K562 (cell line): ENCODE data around the gene IL1RL2. TPM values are rescaled to one million over a fixed set of nuclear protein-coding genes. Genes with fewer than 3 reads are reported as not detected.

Experiments
- ATAC-seq: fragments of 200-7000 bp; cut with Tn5 transposase; 3 replicates; pipeline ENCODE4 v1.9.1; 2020; ENCODE audit warnings: moderate library complexity
- BruUV-seq: library from RNA; stranded (reverse); fragments of 400-500 nt; replicated peaks from 2 replicates; lab custom pipeline; 2021; lab: Mats Ljungman, UMichigan
- CTCF ChIA-PET: fragments of 300-600 bp; formaldehyde crosslinking; extraction: SDS; loops from one replicate; lab custom pipeline; 2021; ENCODE audit warnings: low intra/inter-chr PET ratio; lab: Yijun Ruan, JAX
- POLR2A ChIA-PET: fragments of 300-600, 350-650 bp; sonication (Branson Sonifier 250); formaldehyde crosslinking; extraction: SDS; loops from one replicate; lab custom pipeline; 2021; ENCODE audit warnings: antibody characterized with exemption, inconsistent platforms; lab: Yijun Ruan, JAX
- DNase-seq, 4 experiments: peaks; one replicate each; pipeline versions ENCODE4 v3.0.0 to v3.0.0-alpha.2; 2011 to 2018; ENCODE audit warnings: low spot score in 3 of 4, mixed read lengths in 3 of 4; ENCODE audit errors: extremely low read depth in 1 of 4
- FAIRE-seq: peaks from 2 replicates; lab custom pipeline; 2011; peaks lifted over from hg19 to GRCh38; lab: Jason Lieb, UNC
- H2AFZ ChIP-seq: 2 replicates; pipeline ENCODE4 v1.6.0; 2011; ENCODE audit warnings: low read depth, low read length, control low read depth, inconsistent platforms
- H3K27ac ChIP-seq: fragments of 200-600 bp; 3 replicates; pipeline ENCODE4 v1.8.0; 2011; ENCODE audit warnings: low read depth, mild to moderate bottlenecking, control low read depth, inconsistent platforms, low read length, moderate library complexity, mixed read lengths; ENCODE audit errors: extremely low read depth
- H3K27me3 ChIP-seq, 2 experiments: fragments of 300-600 bp in 1 of 2; 2 replicates in 1 of 2; 3 replicates in 1 of 2; pipeline versions ENCODE4 v1.6.0 to v1.8.0; 2011; ENCODE audit warnings: inconsistent platforms in 2 of 2, low read length in 2 of 2, mild to moderate bottlenecking in 1 of 2, mixed read lengths in 1 of 2, moderate library complexity in 1 of 2; ENCODE audit not compliant: control insufficient read depth in 2 of 2, insufficient read depth in 2 of 2
- H3K36me3 ChIP-seq: fragments of 300-600 bp; 3 replicates; pipeline ENCODE4 v1.8.0; 2011; ENCODE audit warnings: mild to moderate bottlenecking, low read length, inconsistent platforms; ENCODE audit not compliant: control insufficient read depth, insufficient read depth
- H3K4me1 ChIP-seq, 2 experiments: fragments of 200-600 bp in 1 of 2; replicated peaks in 1 of 2; 2 replicates in 1 of 2; 3 replicates in 1 of 2; pipeline versions ENCODE4 v1.5.1 to v1.8.0; 2011; ENCODE audit warnings: inconsistent platforms in 2 of 2, low read length in 2 of 2, mild to moderate bottlenecking in 1 of 2, mixed read lengths in 1 of 2, moderate library complexity in 1 of 2; ENCODE audit not compliant: control insufficient read depth in 2 of 2, insufficient read depth in 2 of 2
- H3K4me2 ChIP-seq: 2 replicates; pipeline ENCODE4 v1.6.1; 2011; ENCODE audit warnings: low read length, control low read depth, inconsistent platforms, mixed read lengths; ENCODE audit not compliant: insufficient read depth
- H3K4me3 ChIP-seq: fragments of 200-600 bp; sonication (generic), shearing (Covaris generic); 2 replicates; pipeline ENCODE4 v1.5.1; 2016; ENCODE audit warnings: control low read depth, inconsistent platforms
- H3K79me2 ChIP-seq: fragments of 200-600 bp; 3 replicates; pipeline ENCODE4 v1.8.0; 2011; ENCODE audit warnings: low read length, inconsistent platforms; ENCODE audit not compliant: control insufficient read depth, insufficient read depth
- H3K9ac ChIP-seq, 2 experiments: 2 replicates each; pipeline versions ENCODE4 v1.6.0 to v1.6.1; 2011; ENCODE audit warnings: low read depth in 2 of 2, low read length in 2 of 2, control low read depth in 1 of 2, inconsistent platforms in 1 of 2, mild to moderate bottlenecking in 1 of 2, mixed read lengths in 1 of 2; ENCODE audit not compliant: insufficient read depth in 1 of 2
- H3K9me1 ChIP-seq: one replicate; pipeline ENCODE4 v1.6.0; 2011; ENCODE audit warnings: inconsistent platforms, mild to moderate bottlenecking, low read length, moderate library complexity; ENCODE audit not compliant: control insufficient read depth, insufficient read depth
- H3K9me3 ChIP-seq: replicated peaks from 2 replicates; pipeline ENCODE4 v1.5.1; 2011; ENCODE audit warnings: low read depth, low read length, inconsistent platforms; ENCODE audit not compliant: control insufficient read depth, insufficient read depth
- H4K20me1 ChIP-seq: replicated peaks from 2 replicates; pipeline ENCODE4 v1.6.1; 2011; ENCODE audit warnings: low read length, inconsistent platforms, mixed read lengths; ENCODE audit not compliant: control insufficient read depth, insufficient read depth
- BCL6 ChIP-seq: fragments of 250-450 bp; sonication (Bioruptor Pico); IDR thresholded peaks from 2 replicates; pipeline ENCODE4 v1.4.0; 2020
- CGGBP1 ChIP-seq: fragments of 250-450 bp; sonication (Bioruptor Pico); IDR thresholded peaks from 2 replicates; pipeline ENCODE4 v1.9.0; 2021; ENCODE audit warnings: mild to moderate bottlenecking
- ERF ChIP-seq: fragments of 450-650 bp; formaldehyde crosslinking; IDR thresholded peaks from 2 replicates; pipeline ENCODE4 v1.4.0; 2020; ENCODE audit warnings: mild to moderate bottlenecking, mixed read lengths
- GABPA ChIP-seq: fragments of 200-800 bp; sonication (Bioruptor generic); conservative IDR thresholded peaks from 2 replicates; pipeline ENCODE4 v1.6.1; 2016; ENCODE audit warnings: low read depth, missing genetic modification characterization, missing compliant biosample characterization
- GMEB1 ChIP-seq: fragments of 250-450 bp; sonication (Bioruptor Pico); IDR thresholded peaks from 2 replicates; pipeline ENCODE4 v1.4.0; 2020; ENCODE audit warnings: mild to moderate bottlenecking
- MEF2D ChIP-seq: conservative IDR thresholded peaks from 2 replicates; pipeline ENCODE4 v1.6.1; 2016; ENCODE audit warnings: low read depth, missing genetic modification characterization, missing compliant biosample characterization
- NR1H2 ChIP-seq: sonication (generic); formaldehyde crosslinking; IDR thresholded peaks from 2 replicates; pipeline ENCODE4 v1.4.0; 2020; ENCODE audit warnings: mild to moderate bottlenecking, missing genetic modification reagents
- PPARD ChIP-seq: fragments of 250-450 bp; sonication (Bioruptor Pico); IDR thresholded peaks from 2 replicates; pipeline ENCODE4 v1.8.0; 2022; ENCODE audit warnings: inconsistent platforms, mild to moderate bottlenecking, moderate library complexity
- SETDB1 ChIP-seq: IDR thresholded peaks from one replicate; pipeline ENCODE4 v1.6.1; 2012; ENCODE audit warnings: low read length, control low read depth, inconsistent platforms
- SPI1 ChIP-seq: IDR thresholded peaks from 2 replicates; pipeline ENCODE4 v1.6.1; 2011; ENCODE audit warnings: low read depth, low read length, control low read depth, borderline replicate concordance
- ZNF436 ChIP-seq: fragments of 250-450, 450-650 bp; sonication (Bioruptor Pico); formaldehyde crosslinking; IDR thresholded peaks from 2 replicates; pipeline ENCODE4 v1.7.0; 2020; ENCODE audit warnings: mild to moderate bottlenecking
- WGBS: fragments of 100-300 bp; shearing (Covaris generic); methylation state at CpG from one replicate; pipeline ENCODE4 v1.1.6; 2016; ENCODE audit warnings: low coverage, mixed read lengths; ENCODE audit not compliant: insufficient coverage; ENCODE audit errors: missing lambda C conversion rate; 5-methylcytosine and 5-hydroxymethylcytosine counted together
- in situ Hi-C: fragments of 300-500 bp; cut with MboI; formaldehyde crosslinking; loops from 4 replicates; pipeline ENCODE4 v1.15.0; 2018; ENCODE audit warnings: inconsistent platforms, mixed read lengths
- intact Hi-C: fragments of 100-400 bp; cut with micrococcal nuclease; formaldehyde crosslinking; loops from 2 replicates; pipeline ENCODE4 v1.14.2; 2022
- polyA plus RNA-seq, 8 experiments: library from polyadenylated mRNA; depleted of rRNA in 4 of 8; stranded (reverse) in 5 of 8; unstranded in 3 of 8; fragments of >200 nt; fragmentation: Nextera tagmentation in 2 of 8; fragmentation: Illumina TruSeq in 1 of 8; extraction: Ambion mirVana in 2 of 8; extraction: Trizol in 1 of 8; gene quantifications; 2 replicates each; pipeline versions ENCODE4 v1.2.1 to v1.2.3, GENCODE V29; 2011 to 2014; ENCODE audit warnings: inconsistent platforms in 1 of 8, missing spikeins in 1 of 8
- total RNA-seq, 7 experiments: library from RNA; depleted of rRNA in 6 of 7; stranded (reverse); fragments of >200 nt in 6 of 7; fragmentation: Illumina TruSeq in 2 of 7; extraction: Trizol in 2 of 7; gene quantifications; 2 replicates each; pipeline versions ENCODE4 v1.2.1 to v1.2.3, GENCODE V29; 2011 to 2021; ENCODE audit warnings: low replicate concordance in 1 of 7

Gene IL1RL2
- total and polyA plus RNA-seq, 9 of the 15 experiments (the other 6 are each of a cell fraction or from before 2014, with no cell fraction given), result not detected

- H3K79me2 ChIP-seq, result no peaks in the 10 kb centered on the region
- DNase-seq, result no peak
- no peak overlapping the region for H3K4me3 ChIP-seq
- CTCF ChIA-PET, result no interaction called here
- no peaks in the 10 kb centered on the region for H4K20me1 ChIP-seq
- in situ Hi-C loops, result no loop called here
- H3K4me1 ChIP-seq, result no peaks in the 10 kb centered on the region
- POLR2A ChIA-PET, result no interaction called here
- TF ChIP-seq BCL6 (CRISPR knock-in tag) (no peak), CGGBP1 (CRISPR knock-in tag) (no peak), MEF2D (tag) (no peak), ZNF436 (CRISPR knock-in tag) (no peak), PPARD (CRISPR knock-in tag) (no peak), GMEB1 (CRISPR knock-in tag) (no peak), SPI1 (0 out of 2 replicates have a peak, but pooled peaks have one; percentile 3), SETDB1 (no peak), GABPA (tag) (0 out of 2 replicates have a peak, but pooled peaks have one; percentile 15), ERF (CRISPR knock-in tag) (no peak), NR1H2 (CRISPR knock-in tag) (no peak)
- TF ChIP-seq, all 486 proteins: peak for 2
- BruUV-seq, result no TSS peak
- no peak overlapping the region for H2AFZ ChIP-seq
- intact Hi-C loops, result no loop called here
- 0 out of 5 replicates have a peak, but pooled peaks cover 0 to 2% of the 10 kb centered on the region in 2 experiments for H3K27me3 ChIP-seq
- H3K9ac ChIP-seq, result no peak overlapping the region
- no peaks in the 10 kb centered on the region for H3K9me1 ChIP-seq
- ATAC-seq (no peak), FAIRE-seq (no peak)
- H3K27ac ChIP-seq, result no peak overlapping the region
- H3K4me2 ChIP-seq, result no peak overlapping the region
- no peaks in the 10 kb centered on the region for H3K36me3 ChIP-seq
- WGBS, result 0% methylated on average over 3 of the region's 3 CpGs
- H3K9me3 ChIP-seq, result no peaks in the 10 kb centered on the region
Measured at GRCh38 chr2:102286041-102286440, 99.2 kb downstream of the IL1RL2 start.
